Thyroid gland (tissue), 4 donors: Measurements from ENCODE around the gene PADI2. TPM values are rescaled to one million over a fixed set of nuclear protein-coding genes. Genes with fewer than 3 reads are reported as not detected.

Source experiments
- DNase-seq, 2 donors: peaks; one replicate each; pipeline ENCODE4 v3.0.0-alpha.2; 2019
- H3K27ac ChIP-seq, 3 donors: fragments of 200-600 bp; sonication (generic); 1 replicate in 2 of 3; 2 replicates in 1 of 3; pipeline ENCODE4 v1.5.1; 2016 to 2019; ENCODE audit warnings: mild to moderate bottlenecking in 1 of 3, moderate library complexity in 1 of 3
- H3K27me3 ChIP-seq: fragments of 200-600 bp; sonication (generic); one replicate; pipeline ENCODE4 v1.5.1; 2019
- H3K36me3 ChIP-seq, 2 donors: fragments of 200-600 bp; sonication (generic); one replicate each; pipeline ENCODE4 v1.5.1; 2016 to 2019
- H3K4me1 ChIP-seq, 2 donors: fragments of 200-600 bp; sonication (generic); one replicate each; pipeline ENCODE4 v1.5.1; 2017 to 2019
- H3K4me3 ChIP-seq, 3 donors: fragments of 200-600 bp; sonication (generic); replicated peaks in 1 of 3; 1 replicate in 2 of 3; 2 replicates in 1 of 3; pipeline ENCODE4 v1.5.1; 2016; ENCODE audit warnings: mild to moderate bottlenecking in 1 of 3
- H3K9me3 ChIP-seq: fragments of 200-600 bp; sonication (generic); one replicate; pipeline ENCODE4 v1.5.1; 2017
- CTCF ChIP-seq, 6 experiments: fragments of 200-600 bp in 3 of 6; fragments of 450-650 bp in 3 of 6; sonication (generic) in 3 of 6; IDR thresholded peaks; one replicate each; pipeline ENCODE4 v1.5.1; 2016 to 2019; ENCODE audit warnings: antibody characterized with exemption in 6 of 6, mild to moderate bottlenecking in 2 of 6, inconsistent platforms in 1 of 6, moderate library complexity in 1 of 6
- POLR2A ChIP-seq, 2 donors: fragments of 450-650 bp; IDR thresholded peaks; one replicate each; pipeline ENCODE4 v1.6.1; 2017; ENCODE audit warnings: antibody characterized with exemption in 2 of 2, mild to moderate bottlenecking in 2 of 2, moderate library complexity in 1 of 2
- WGBS, 2 donors: methylation state at CpG; one replicate each; pipeline ENCODE4 v1.1.5; 2017; 5-methylcytosine and 5-hydroxymethylcytosine counted together
- intact Hi-C: fragments of 100-400 bp; cut with DNase I; formaldehyde crosslinking; loops from one replicate; pipeline ENCODE4 v1.15.1; 2023
- total RNA-seq, 4 donors: library from RNA; depleted of rRNA; stranded (reverse); fragments of >200 nt; gene quantifications; one replicate each; pipeline ENCODE4 v1.2.3, GENCODE V29; 2016

PADI2 gene
- total RNA-seq, 4 donors from 2014 or later, result 0.13 to 0.49 (median 0.38) TPM

- Histone ChIP-seq H3K9me3 (no peaks in the 10 kb centered on the region), H3K4me1 (peaks cover 0 to 10% of the 10 kb centered on the region in 2 donors), H3K36me3 (no peaks in the 10 kb centered on the region), H3K27me3 (no peaks in the 10 kb centered on the region), H3K4me3 (no peak overlapping the region), H3K27ac (no peak overlapping the region)
- TF ChIP-seq POLR2A (IDR thresholded peaks at IDR 0.05), result no peak
- TF ChIP-seq CTCF (IDR thresholded peaks at IDR 0.05), result no peak
- intact Hi-C loops, result no loop called here
- 83% methylated on average over 10 of the region's 10 CpGs for WGBS, 2 donors
- no peak for DNase-seq
Observed at GRCh38 chr1:17084787-17085186, 34.5 kb downstream of the PADI2 start.

GRCh38 chr1:17082761-17083160 lies 36.5 kb downstream of the PADI2 start:
- no peak overlapping the region for H3K27ac ChIP-seq
- H3K4me1 ChIP-seq, result peaks cover 0 to 10% of the 10 kb centered on the region in 2 donors
- no peak overlapping the region for H3K4me3 ChIP-seq
- intact Hi-C loops, result no loop called here
- H3K27me3 ChIP-seq, result no peaks in the 10 kb centered on the region
- H3K36me3 ChIP-seq, result no peaks in the 10 kb centered on the region
- no peak for DNase-seq
- TF ChIP-seq CTCF (IDR thresholded peaks at IDR 0.05) (no peak), POLR2A (IDR thresholded peaks at IDR 0.05) (no peak)
- WGBS, 2 donors, result 95 to 100% methylated on average over 3 of the region's 3 CpGs
- no peaks in the 10 kb centered on the region for H3K9me3 ChIP-seq

GRCh38 chr1:17081439-17081838 lies 37.8 kb downstream of the PADI2 start:
- H3K36me3 ChIP-seq, result no peaks in the 10 kb centered on the region
- TF ChIP-seq CTCF (IDR thresholded peaks at IDR 0.05) (no peak), POLR2A (IDR thresholded peaks at IDR 0.05) (no peak)
- DNase-seq, result peak; percentile 60 to 74
- WGBS, 2 donors, result 35 to 41% methylated on average over 2 of the region's 2 CpGs
- H3K4me1 ChIP-seq, result peaks cover 0 to 10% of the 10 kb centered on the region in 2 donors
- H3K27ac ChIP-seq, result no peak overlapping the region
- no peak overlapping the region for H3K4me3 ChIP-seq
- H3K27me3 ChIP-seq, result no peaks in the 10 kb centered on the region
- no peaks in the 10 kb centered on the region for H3K9me3 ChIP-seq
- intact Hi-C loops, result no loop called here

GRCh38 chr1:17080880-17081279 lies 38.4 kb downstream of the PADI2 start:
- no peak overlapping the region for H3K27ac ChIP-seq
- no peaks in the 10 kb centered on the region for H3K27me3 ChIP-seq
- WGBS, 2 donors, result 81 to 91% methylated on average over 2 to 3 of the region's 4 CpGs
- H3K4me1 ChIP-seq, result peaks cover 0 to 10% of the 10 kb centered on the region in 2 donors
- no peaks in the 10 kb centered on the region for H3K9me3 ChIP-seq
- no peaks in the 10 kb centered on the region for H3K36me3 ChIP-seq
- intact Hi-C loops, result no loop called here
- H3K4me3 ChIP-seq, result no peak overlapping the region
- DNase-seq, result peak in 1 of 2 donors; percentile 9
- TF ChIP-seq CTCF (IDR thresholded peaks at IDR 0.05) (no peak), POLR2A (IDR thresholded peaks at IDR 0.05) (no peak)

- Histone ChIP-seq H3K36me3 (no peaks in the 10 kb centered on the region), H3K4me3 (no peak overlapping the region), H3K27me3 (no peaks in the 10 kb centered on the region), H3K27ac (no peak overlapping the region), H3K9me3 (no peaks in the 10 kb centered on the region), H3K4me1 (peaks cover 0 to 10% of the 10 kb centered on the region in 2 donors)
- DNase-seq, result no peak
- 83 to 87% methylated on average over 8 of the region's 8 CpGs for WGBS, 2 donors
- intact Hi-C loops, result no loop called here
- TF ChIP-seq CTCF (IDR thresholded peaks at IDR 0.05) (no peak), POLR2A (IDR thresholded peaks at IDR 0.05) (no peak)
Observed at GRCh38 chr1:17080085-17080759, 39.0 kb downstream of the PADI2 start.
